GM10248 (cell line): ENCODE results near the gene ENOX2.

Experiments
- CTCF ChIA-PET: fragments of 300-600 bp; sonication (Branson Sonifier 250); formaldehyde crosslinking; extraction: SDS; loops from one replicate; lab custom pipeline; 2021; ENCODE audit warnings: antibody characterized with exemption; lab: Yijun Ruan, JAX
- POLR2A ChIA-PET: fragments of 350-650 bp; sonication (Branson Sonifier 250); formaldehyde crosslinking; extraction: SDS; loops from one replicate; lab custom pipeline; 2020; ENCODE audit warnings: antibody characterized with exemption; lab: Yijun Ruan, JAX
- DNase-seq: peaks from one replicate; pipeline ENCODE4 v3.0.0; 2012; ENCODE audit errors: extremely low spot score
- CTCF ChIP-seq: IDR thresholded peaks from 2 replicates; pipeline ENCODE4 v1.5.1; 2012; ENCODE audit warnings: mild to moderate bottlenecking, low read depth; ENCODE audit errors: extremely low read depth, missing control alignments, control extremely low read depth

Gene ENOX2

GRCh38 chrX:130738638-130739195 lies 164.3 kb downstream of the ENOX2 start:
- CTCF ChIA-PET: interaction anchor here (0.6 kb wide), 1 partner anchor 18 kb away, joined by 3 read pairs; no protein-coding TSS in a partner anchor
- no peak for TF ChIP-seq CTCF
- no peak for DNase-seq
- POLR2A ChIA-PET: no interaction called here

- DNase-seq: no peak
- POLR2A ChIA-PET: no interaction called here
- CTCF ChIA-PET: no interaction called here
- TF ChIP-seq CTCF: no peak
Measured at GRCh38 chrX:130734713-130735112, 168.3 kb downstream of the ENOX2 start.

- no peak for DNase-seq
- ChIA-PET POLR2A (no interaction called here), CTCF (interaction anchor here (1.1 kb wide), 1 partner anchor 10 kb away, joined by 3 read pairs; no protein-coding TSS in a partner anchor)
- TF ChIP-seq CTCF: no peak
Measured at GRCh38 chrX:130728208-130728607, 174.8 kb downstream of the ENOX2 start.

- POLR2A ChIA-PET: no interaction called here
- no peak for TF ChIP-seq CTCF
Measured at GRCh38 chrX:130726661-130727060, 176.3 kb downstream of the ENOX2 start.

GRCh38 chrX:130725519-130725918 lies 177.5 kb downstream of the ENOX2 start:
- DNase-seq: no peak
- POLR2A ChIA-PET: no interaction called here
- CTCF ChIA-PET: interaction anchor here (1.4 kb wide), 1 partner anchor 23 kb away, joined by 3 read pairs; no protein-coding TSS in a partner anchor

More at GRCh38 chrX:130726661-130727060, 176.3 kb downstream of the ENOX2 start:
- CTCF ChIA-PET: no interaction called here
- no peak for DNase-seq

DNA sequence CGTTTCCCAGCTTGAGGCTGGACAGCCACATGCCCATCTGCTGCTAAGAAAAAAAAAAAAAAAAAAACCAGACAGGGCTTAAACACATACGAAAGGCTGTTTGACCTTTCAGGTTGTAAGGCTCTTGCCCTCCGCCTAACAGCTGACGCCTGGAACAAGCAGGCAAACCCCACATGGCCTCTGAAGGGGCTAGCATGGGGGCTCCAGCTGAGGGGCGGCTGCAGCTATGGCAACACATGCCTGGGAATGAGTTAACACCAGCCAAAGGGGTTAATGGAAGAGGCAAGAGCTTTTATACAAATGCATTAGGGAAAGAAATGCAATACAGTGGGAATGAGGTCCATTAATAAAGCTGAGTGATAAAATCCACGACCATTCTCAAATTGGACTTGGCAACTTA lies 183.6 kb downstream of the ENOX2 start:
- ChIA-PET CTCF (interaction anchor here (1.1 kb wide), 1 partner anchor 144 kb away, joined by 3 read pairs; no protein-coding TSS in a partner anchor), POLR2A (no interaction called here)
- no peak for DNase-seq
- TF ChIP-seq CTCF: no peak

More at GRCh38 chrX:130725519-130725918, 177.5 kb downstream of the ENOX2 start:
- no peak for TF ChIP-seq CTCF
